ENCODE results near the gene C1orf141. TPM values are rescaled to one million over a fixed set of nuclear protein-coding genes. Genes with fewer than 3 reads are reported as not detected.

Gene C1orf141
- total and polyA plus RNA-seq, 9 of the 15 experiments (the other 6 are each of a cell fraction or from before 2014, with no cell fraction given) = not detected

DNA sequence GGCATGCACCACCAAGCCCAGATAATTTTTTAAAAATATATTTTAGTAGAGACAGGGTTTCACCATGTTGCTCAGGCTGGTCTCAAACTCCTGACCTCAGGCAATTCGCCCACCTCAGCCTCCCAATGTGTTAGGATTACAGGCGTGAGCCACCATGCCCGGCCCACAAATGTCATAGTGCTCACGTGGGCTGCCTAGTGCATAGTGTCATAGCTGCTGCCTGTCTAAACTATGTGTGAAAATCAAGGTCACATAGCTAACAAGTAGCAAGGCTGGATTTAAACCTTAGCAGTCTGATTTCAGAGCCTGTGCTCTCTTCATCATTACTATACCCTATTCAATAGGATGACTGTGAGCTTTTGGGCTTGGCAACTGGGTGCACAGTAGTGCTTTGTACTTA, 10.3 kb downstream of the C1orf141 start:
- WGBS (ENCODE audit: insufficient coverage, low coverage, missing lambda C conversion rate) = 48% methylated on average over 4 of the region's 4 CpGs
- H3K4me1 ChIP-seq (replicated peaks in 1 of 2; ENCODE audit: control insufficient read depth in 2 of 2, insufficient read depth in 2 of 2, low read length in 2 of 2) = no peaks in the 10 kb centered on the region
- no peaks in the 10 kb centered on the region for H3K36me3 ChIP-seq (ENCODE audit: control insufficient read depth, insufficient read depth, low read length)
- H3K9ac ChIP-seq (ENCODE audit: insufficient read depth in 1 of 2, low read depth in 2 of 2, low read length in 2 of 2) = no peak overlapping the region
- no peak overlapping the region for H3K4me2 ChIP-seq (ENCODE audit: insufficient read depth, low read length)
- no TSS peak for BruUV-seq (replicated peaks)
- H3K9me1 ChIP-seq (ENCODE audit: control insufficient read depth, insufficient read depth, low read length) = no peaks in the 10 kb centered on the region
- H2AFZ ChIP-seq (ENCODE audit: low read depth, low read length) = no peak overlapping the region
- TF ChIP-seq RHOXF2B (CRISPR knock-in tag; conservative IDR thresholded peaks at IDR 0.05) (no peak), NCOA6 (IDR thresholded peaks at IDR 0.05) (no peak), ZNF764 (CRISPR knock-in tag; IDR thresholded peaks at IDR 0.05; ENCODE audit: low read depth) (no peak), ARHGAP35 (IDR thresholded peaks at IDR 0.05; ENCODE audit: partially characterized antibody) (no peak), MEF2A (IDR thresholded peaks at IDR 0.05; ENCODE audit: control insufficient read depth, low read depth, low read length) (no peak), ZFPM2 (CRISPR knock-in tag; IDR thresholded peaks at IDR 0.05) (no peak), SMARCA5 (IDR thresholded peaks at IDR 0.05) (no peak), SIX5 (IDR thresholded peaks at IDR 0.05; ENCODE audit: borderline replicate concordance in 1 of 2, insufficient read depth in 1 of 2, low read depth in 1 of 2, low read length in 2 of 2) (no peak)
- TF ChIP-seq, protein P1, sequence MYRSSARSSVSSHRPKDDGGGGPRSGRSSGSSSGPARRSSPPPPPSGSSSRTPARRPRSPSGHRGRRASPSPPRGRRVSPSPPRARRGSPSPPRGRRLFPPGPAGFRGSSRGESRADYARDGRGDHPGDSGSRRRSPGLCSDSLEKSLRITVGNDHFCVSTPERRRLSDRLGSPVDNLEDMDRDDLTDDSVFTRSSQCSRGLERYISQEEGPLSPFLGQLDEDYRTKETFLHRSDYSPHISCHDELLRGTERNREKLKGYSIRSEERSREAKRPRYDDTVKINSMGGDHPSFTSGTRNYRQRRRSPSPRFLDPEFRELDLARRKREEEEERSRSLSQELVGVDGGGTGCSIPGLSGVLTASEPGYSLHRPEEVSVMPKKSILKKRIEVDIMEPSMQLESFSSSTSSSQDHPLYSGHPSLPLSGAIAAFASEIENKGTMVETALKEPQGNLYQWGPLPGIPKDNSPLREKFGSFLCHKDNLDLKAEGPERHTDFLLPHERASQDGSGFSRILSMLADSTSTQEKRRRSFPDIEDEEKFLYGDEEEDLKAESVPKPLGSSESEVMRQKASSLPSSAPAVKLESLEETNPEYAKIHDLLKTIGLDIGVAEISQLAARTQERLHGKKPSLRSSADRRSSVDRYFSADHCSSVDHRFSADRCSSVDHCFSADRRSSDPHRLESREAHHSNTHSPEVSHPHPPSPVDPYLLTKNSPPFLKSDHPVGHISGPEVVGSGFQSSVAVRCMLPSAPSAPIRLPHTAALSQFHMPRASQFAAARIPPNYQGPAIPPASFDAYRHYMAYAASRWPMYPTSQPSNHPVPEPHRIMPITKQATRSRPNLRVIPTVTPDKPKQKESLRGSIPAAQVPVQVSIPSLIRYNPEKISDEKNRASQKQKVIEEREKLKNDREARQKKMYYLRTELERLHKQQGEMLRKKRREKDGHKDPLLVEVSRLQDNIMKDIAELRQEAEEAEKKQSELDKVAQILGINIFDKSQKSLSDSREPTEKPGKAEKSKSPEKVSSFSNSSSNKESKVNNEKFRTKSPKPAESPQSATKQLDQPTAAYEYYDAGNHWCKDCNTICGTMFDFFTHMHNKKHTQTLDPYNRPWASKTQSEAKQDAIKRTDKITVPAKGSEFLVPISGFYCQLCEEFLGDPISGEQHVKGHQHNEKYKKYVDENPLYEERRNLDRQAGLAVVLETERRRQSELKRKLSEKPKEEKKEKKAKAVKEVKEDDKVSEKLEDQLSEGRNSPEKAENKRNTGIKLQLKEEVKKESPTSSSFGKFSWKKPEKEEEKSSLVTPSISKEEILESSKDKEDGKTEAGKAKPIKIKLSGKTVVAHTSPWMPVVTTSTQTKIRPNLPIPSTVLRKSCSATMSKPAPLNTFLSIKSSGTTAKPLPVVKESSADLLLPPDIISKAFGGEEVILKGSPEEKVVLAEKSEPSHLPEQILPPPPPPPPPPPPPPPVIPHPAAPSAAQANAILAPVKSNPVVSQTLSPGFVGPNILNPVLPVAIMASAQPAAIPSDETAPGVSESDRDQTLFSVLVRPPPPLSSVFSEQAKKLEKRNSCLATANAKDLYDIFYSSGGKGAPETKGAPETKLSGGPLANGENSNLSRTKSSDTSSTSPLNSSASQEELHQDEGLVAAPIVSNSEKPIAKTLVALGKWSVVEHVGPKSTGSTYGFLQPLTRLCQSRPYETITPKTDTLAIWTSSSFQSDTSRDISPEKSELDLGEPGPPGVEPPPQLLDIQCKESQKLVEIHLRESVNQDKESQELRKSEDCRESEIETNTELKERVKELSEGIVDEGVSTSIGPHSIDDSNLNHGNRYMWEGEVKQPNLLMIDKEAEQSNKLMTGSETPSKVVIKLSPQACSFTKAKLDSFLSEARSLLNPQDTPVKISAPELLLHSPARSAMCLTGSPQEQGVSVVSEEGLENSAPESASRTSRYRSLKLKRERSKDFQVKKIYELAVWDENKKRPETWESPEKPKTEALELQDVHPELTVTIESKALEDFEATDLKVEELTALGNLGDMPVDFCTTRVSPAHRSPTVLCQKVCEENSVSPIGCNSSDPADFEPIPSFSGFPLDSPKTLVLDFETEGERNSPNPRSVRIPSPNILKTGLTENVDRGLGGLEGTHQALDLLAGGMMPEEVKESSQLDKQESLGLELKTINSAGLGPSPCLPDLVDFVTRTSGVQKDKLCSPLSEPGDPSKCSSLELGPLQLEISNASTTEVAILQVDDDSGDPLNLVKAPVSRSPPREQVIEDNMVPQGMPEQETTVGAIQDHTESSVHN (IDR thresholded peaks at IDR 0.05; ENCODE audit: borderline replicate concordance in 1 of 2, low read depth in 1 of 2) = no peak
- DNase-seq (ENCODE audit: extremely low read depth in 1 of 4, low spot score in 3 of 4) (no peak), FAIRE-seq (no peak), ATAC-seq (no peak)
- in situ Hi-C loops (cut with MboI) = no loop called here
- ChIA-PET CTCF (ENCODE audit: low intra/inter-chr PET ratio) (no interaction called here), POLR2A (no interaction called here)
- no peak overlapping the region for H3K27ac ChIP-seq (ENCODE audit: extremely low read depth, low read depth, low read length)
- H3K4me3 ChIP-seq = no peak overlapping the region
- H4K20me1 ChIP-seq (replicated peaks; ENCODE audit: control insufficient read depth, insufficient read depth, low read length) = no peaks in the 10 kb centered on the region
- H3K9me3 ChIP-seq (replicated peaks; ENCODE audit: control insufficient read depth, insufficient read depth, low read depth, low read length) = no peaks in the 10 kb centered on the region
- H3K27me3 ChIP-seq (ENCODE audit: control insufficient read depth in 2 of 2, insufficient read depth in 2 of 2, low read length in 2 of 2) = no peaks in the 10 kb centered on the region
- intact Hi-C loops (cut with micrococcal nuclease) = no loop called here
- no peaks in the 10 kb centered on the region for H3K79me2 ChIP-seq (ENCODE audit: control insufficient read depth, insufficient read depth, low read length)
